Activated CD4-positive, alpha-beta memory T cell treated with anti-CD3 and anti-CD28 coated beads for 36 hours (primary cell): ENCODE measurements around the gene NFATC3. TPM values are rescaled to one million over a fixed set of nuclear protein-coding genes. Genes with fewer than 3 reads are reported as not detected.
"Not testable (repeated sequence)": the region's sequence is repeated elsewhere in the genome, so short reads cannot be mapped to it uniquely, and the experiment has no call there.

Experiments used
- CTCF ChIA-PET: fragments of 350-600 bp; sonication (Branson Sonifier 250); formaldehyde crosslinking; loops from one replicate; lab custom pipeline; 2021; ENCODE audit warnings: antibody characterized with exemption, inconsistent platforms; lab: Charles Lee
- POLR2A ChIA-PET: fragments of 350-600 bp; sonication (Branson Sonifier 250); formaldehyde crosslinking; loops from one replicate; lab custom pipeline; 2021; ENCODE audit warnings: antibody characterized with exemption; lab: Charles Lee
- DNase-seq: peaks from one replicate; pipeline ENCODE4 v3.0.0-alpha.2; 2020
- H3K27ac Mint-ChIP-seq: one replicate; pipeline ENCODE4 v1.8.0; 2021; ENCODE audit warnings: mixed read lengths
- H3K27me3 Mint-ChIP-seq: one replicate; pipeline ENCODE4 v1.8.0; 2021; ENCODE audit warnings: mixed read lengths
- H3K36me3 Mint-ChIP-seq: one replicate; pipeline ENCODE4 v1.8.0; 2021; ENCODE audit warnings: mixed read lengths
- H3K4me1 Mint-ChIP-seq: one replicate; pipeline ENCODE4 v1.8.0; 2021; ENCODE audit warnings: low read depth, mixed read lengths
- H3K4me3 Mint-ChIP-seq: one replicate; pipeline ENCODE4 v1.8.0; 2021; ENCODE audit warnings: mild to moderate bottlenecking, mixed read lengths
- H3K9me3 Mint-ChIP-seq: one replicate; pipeline ENCODE4 v1.8.0; 2021; ENCODE audit warnings: mixed read lengths
- intact Hi-C: fragments of 100-400 bp; cut with micrococcal nuclease; formaldehyde crosslinking; loops from one replicate; pipeline ENCODE4 v1.15.1; 2023
- total RNA-seq, 2 experiments: library from RNA; stranded (reverse); gene quantifications; one replicate each; pipeline ENCODE4 v1.2.3, GENCODE V29; 2021

Gene NFATC3
- total RNA-seq, 2 experiments from 2014 or later: 83.4 to 85.2 TPM

DNA sequence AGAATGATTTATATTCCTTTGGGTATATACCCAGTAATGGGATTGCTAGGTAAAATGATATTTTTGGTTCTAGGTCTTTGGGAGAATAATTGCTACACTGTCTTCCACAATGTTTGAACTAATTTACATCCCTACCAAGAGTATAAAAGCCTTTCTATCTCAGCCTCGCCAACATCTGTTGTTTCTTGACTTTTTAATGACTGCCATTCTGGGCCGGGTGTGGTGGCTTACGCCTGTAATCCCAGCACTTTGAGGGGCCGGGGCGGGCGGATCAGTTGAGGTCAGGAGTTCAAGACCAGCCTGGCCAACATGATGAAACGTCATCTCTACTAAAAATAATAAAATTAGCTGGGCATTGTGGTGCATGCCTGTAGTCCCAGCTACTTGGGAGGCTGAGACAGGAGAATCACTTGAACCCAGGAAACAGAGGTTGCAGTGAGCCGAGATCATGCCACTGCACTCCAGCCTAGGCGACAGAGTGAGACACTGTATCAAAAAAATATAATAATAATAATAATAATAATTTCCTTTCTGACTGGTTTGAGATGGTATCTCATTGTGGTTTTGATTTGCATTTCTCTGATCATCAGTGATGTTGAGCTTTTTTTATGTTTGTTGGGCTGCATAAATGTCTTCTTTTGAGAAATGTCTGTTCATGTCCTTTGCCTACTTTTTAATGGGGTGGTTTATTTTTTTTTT is 22.2 kb downstream of the NFATC3 start:
- H3K27me3 Mint-ChIP-seq, POLR2A ChIA-PET, DNase-seq, H3K27ac Mint-ChIP-seq, H3K4me3 Mint-ChIP-seq, intact Hi-C loops: not testable (repeated sequence)
- H3K4me1 Mint-ChIP-seq: peaks cover 78% of the 10 kb centered on the region
- CTCF ChIA-PET: interaction anchor here (1.0 to 2.5 kb wide), 2 partner anchors 12 to 13 kb away, joined by 6 to 8 read pairs; no protein-coding TSS in a partner anchor
- peaks cover 43% of the 10 kb centered on the region for H3K9me3 Mint-ChIP-seq
- peaks cover 41% of the 10 kb centered on the region for H3K36me3 Mint-ChIP-seq

DNA sequence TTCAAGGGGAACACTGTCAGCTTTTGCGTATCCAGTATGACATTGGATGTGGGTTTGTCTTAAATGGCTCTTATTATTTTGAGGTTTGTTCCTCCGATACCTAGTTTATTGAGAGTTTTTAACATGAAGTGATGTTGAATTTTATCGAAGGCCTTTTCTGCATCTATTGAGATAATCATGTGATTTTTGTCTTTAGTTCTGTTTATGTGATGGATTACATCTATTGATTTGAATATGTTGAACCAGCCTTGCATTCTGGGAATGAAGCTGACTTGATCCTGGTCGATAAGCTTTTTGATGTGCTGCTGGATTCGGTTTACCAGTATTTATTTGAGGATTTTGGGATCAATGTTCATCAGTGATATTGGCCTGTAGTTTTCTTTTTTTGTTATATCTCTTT is 24.0 kb downstream of the NFATC3 start:
- H3K4me3 Mint-ChIP-seq, intact Hi-C loops, H3K27ac Mint-ChIP-seq, H3K27me3 Mint-ChIP-seq, DNase-seq: not testable (repeated sequence)
- ChIA-PET POLR2A (interaction anchor here (0.6 kb wide), 1 partner anchor 28 kb away, joined by 3 read pairs; no protein-coding TSS in a partner anchor), CTCF (interaction anchor here (2.3 to 2.5 kb wide), 2 partner anchors 10 to 15 kb away, joined by 8 to 11 read pairs; no protein-coding TSS in a partner anchor)
- Mint-ChIP-seq H3K9me3 (peaks cover 43% of the 10 kb centered on the region), H3K36me3 (peaks cover 37% of the 10 kb centered on the region), H3K4me1 (peaks cover 79% of the 10 kb centered on the region)

DNA sequence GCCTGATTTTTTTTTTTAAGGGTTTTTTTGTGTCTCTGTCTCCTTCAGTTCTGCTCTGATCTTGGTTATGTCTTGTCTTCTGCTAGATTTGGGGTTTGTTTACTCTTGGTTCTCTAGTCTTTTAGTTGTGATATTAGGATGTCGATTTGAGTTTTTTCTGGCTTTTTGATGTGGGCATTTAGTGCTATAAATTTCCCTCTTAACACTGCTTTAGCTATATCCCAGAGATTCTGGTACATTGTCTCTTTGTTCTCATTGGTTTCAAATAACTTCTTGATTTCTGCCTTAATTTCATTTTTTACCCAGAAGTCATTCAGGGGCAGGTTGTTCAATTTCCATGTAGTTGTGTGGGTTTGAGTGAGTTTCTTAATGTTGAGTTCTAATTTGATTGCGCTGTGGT is 25.4 kb downstream of the NFATC3 start:
- DNase-seq, POLR2A ChIA-PET, H3K27me3 Mint-ChIP-seq, H3K4me3 Mint-ChIP-seq, intact Hi-C loops: not testable (repeated sequence)
- peaks cover 78% of the 10 kb centered on the region for H3K4me1 Mint-ChIP-seq
- peaks cover 30% of the 10 kb centered on the region for H3K36me3 Mint-ChIP-seq
- CTCF ChIA-PET: interaction anchor here (1.2 to 2.3 kb wide), 2 partner anchors 17 kb away, joined by 6 to 11 read pairs; no protein-coding TSS in a partner anchor
- peak overlapping the region; percentile 47 for H3K27ac Mint-ChIP-seq
- H3K9me3 Mint-ChIP-seq: peaks cover 35% of the 10 kb centered on the region

DNA sequence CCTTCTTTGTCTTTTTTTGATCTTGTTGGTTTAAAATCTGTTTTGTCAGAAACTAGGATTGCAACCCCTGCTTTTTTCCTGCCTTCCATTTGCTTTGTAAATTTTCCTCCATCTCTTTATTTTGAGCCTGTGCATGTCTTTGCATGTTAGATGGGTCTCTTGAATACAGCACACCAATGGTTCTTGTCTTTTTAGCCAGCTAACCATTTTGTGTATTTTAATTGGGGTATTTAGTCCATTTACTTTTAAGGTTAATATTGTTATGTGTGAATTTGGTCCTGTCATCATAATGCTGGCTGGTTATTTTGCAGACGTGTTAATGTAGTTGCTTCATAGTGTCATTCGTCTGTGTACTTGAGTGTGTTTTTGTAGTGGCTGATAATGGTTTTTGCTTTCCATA is 26.2 kb downstream of the NFATC3 start:
- CTCF ChIA-PET: interaction anchor here (0.8 to 1.2 kb wide), 2 partner anchors 17 to 295 kb away, joined by 3 to 6 read pairs; no protein-coding TSS in a partner anchor
- H3K4me1 Mint-ChIP-seq: peaks cover 82% of the 10 kb centered on the region
- no peak overlapping the region for H3K4me3 Mint-ChIP-seq
- DNase-seq: no peak
- intact Hi-C loops: no loop called here
- H3K27me3 Mint-ChIP-seq: no peaks in the 10 kb centered on the region
- H3K27ac Mint-ChIP-seq: peak overlapping the region; percentile 5
- POLR2A ChIA-PET: no interaction called here
- H3K36me3 Mint-ChIP-seq: peaks cover 30% of the 10 kb centered on the region
- peaks cover 35% of the 10 kb centered on the region for H3K9me3 Mint-ChIP-seq

DNA sequence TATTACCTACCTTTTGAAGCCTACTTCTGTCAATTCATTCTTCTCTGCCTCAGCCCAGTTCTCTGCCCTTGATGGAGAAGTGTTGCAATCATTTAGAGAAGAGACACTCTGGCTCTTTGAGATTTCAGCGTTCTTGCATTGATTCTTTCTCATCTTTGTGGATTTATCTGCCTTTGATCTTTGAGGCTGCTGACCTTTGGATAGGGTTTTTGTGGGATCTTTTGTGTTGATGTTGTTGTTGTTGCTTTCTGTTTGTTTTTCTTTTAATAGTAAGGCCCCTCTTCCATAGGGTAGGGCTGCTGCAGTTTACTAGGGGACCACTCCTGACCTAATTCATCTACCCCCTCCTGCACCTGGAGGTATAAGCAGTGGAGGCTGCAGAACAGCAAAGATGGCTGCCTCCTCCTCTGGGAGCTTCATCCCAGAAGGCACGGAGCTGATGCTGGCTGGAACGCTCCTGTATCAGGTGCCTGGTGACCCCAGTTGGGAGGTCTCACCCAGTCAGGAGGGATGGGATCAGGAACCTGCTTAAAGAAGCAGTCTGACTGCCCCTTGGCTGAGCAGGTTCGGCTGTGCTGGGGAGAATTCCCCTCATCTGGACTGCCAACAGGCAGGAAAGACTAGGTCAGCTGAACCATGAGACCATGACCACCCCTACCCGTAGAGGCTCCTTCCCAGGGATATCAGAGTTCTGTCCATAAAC is 28.0 kb downstream of the NFATC3 start:
- POLR2A ChIA-PET: no interaction called here
- CTCF ChIA-PET: interaction anchor here (0.7 to 1.7 kb wide), 2 partner anchors 19 to 103 kb away, joined by 4 read pairs; no protein-coding TSS in a partner anchor
- no peak for DNase-seq
- Mint-ChIP-seq H3K27ac (no peak overlapping the region), H3K36me3 (peaks cover 30% of the 10 kb centered on the region), H3K27me3 (no peaks in the 10 kb centered on the region), H3K4me1 (peaks cover 84% of the 10 kb centered on the region), H3K4me3 (no peak overlapping the region), H3K9me3 (peaks cover 31% of the 10 kb centered on the region)
- intact Hi-C loops: no loop called here

DNA sequence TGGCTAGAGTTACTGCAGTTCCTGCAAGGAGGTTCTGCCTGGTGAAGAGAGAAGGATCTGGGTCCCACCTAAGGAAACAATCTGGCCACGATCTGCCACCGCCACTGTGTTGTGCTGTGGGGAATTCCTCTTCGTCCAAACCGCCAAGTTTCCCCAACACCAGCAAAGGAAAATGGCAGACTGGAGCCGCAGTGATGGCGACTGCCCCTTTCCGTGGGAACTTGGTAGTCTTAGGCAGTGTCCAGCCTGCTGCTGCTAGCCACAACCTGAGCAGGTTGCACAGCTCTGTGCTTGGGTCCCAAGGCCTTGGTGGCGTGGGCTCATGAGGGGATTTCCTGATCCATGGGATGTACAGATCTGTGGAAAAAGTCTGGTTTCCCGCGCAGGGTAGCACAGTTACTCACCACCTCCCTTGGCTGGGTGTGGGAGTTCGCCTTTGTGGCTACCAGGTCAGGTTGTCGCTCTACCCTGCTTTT is 28.6 kb downstream of the NFATC3 start:
- H3K4me3 Mint-ChIP-seq: no peak overlapping the region
- ChIA-PET CTCF (interaction anchor here (1.7 kb wide), 1 partner anchor 20 kb away, joined by 4 read pairs; no protein-coding TSS in a partner anchor), POLR2A (no interaction called here)
- H3K9me3 Mint-ChIP-seq: peaks cover 26% of the 10 kb centered on the region
- no peaks in the 10 kb centered on the region for H3K27me3 Mint-ChIP-seq
- H3K36me3 Mint-ChIP-seq: peaks cover 27% of the 10 kb centered on the region
- H3K4me1 Mint-ChIP-seq: peaks cover 84% of the 10 kb centered on the region
- H3K27ac Mint-ChIP-seq: no peak overlapping the region
- DNase-seq: no peak
- intact Hi-C loops: no loop called here

DNA sequence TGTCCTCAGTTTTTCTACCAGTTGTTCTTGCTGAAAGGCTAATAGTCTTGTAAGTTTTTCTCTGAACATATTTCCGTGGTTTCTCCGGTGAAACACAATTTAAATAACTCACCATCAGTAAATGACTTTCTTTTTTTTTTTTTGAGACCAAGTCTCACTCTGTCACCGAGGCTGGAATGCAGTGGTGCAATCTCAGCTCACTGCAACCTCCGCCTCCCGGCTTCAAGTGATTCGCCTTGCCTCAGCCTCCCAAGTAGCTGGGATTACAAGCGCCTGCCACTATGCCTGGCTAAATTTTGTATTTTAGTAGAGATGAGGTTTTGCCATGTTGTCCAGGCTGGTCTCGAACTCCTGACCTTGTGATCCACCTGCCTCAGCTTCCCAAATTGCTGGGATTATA is 29.8 kb downstream of the NFATC3 start:
- POLR2A ChIA-PET, intact Hi-C loops, DNase-seq, H3K4me3 Mint-ChIP-seq, CTCF ChIA-PET, H3K27me3 Mint-ChIP-seq, H3K27ac Mint-ChIP-seq: not testable (repeated sequence)
- H3K36me3 Mint-ChIP-seq: peaks cover 16% of the 10 kb centered on the region
- H3K9me3 Mint-ChIP-seq: peaks cover 15% of the 10 kb centered on the region
- H3K4me1 Mint-ChIP-seq: peaks cover 85% of the 10 kb centered on the region

DNA sequence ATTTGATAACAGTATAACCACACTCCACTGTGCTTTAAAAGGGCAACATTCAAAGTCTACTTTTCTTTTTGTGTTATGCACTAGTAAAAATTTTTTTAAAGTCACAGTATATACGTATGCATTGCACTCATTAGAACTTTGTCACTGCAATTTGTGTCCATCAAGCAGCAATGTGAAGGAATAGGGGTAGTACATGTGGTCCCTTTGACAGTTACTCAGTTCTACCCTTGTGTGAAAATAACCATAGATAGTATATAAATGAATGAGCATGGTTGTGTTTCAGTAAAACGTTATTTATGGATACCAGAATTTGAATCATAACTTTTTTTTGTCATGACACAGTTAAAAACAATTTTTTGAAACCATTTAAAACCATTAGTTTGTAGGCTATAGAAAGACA is 30.7 kb downstream of the NFATC3 start:
- intact Hi-C loops: loop anchor here (1.0 to 2.0 kb wide), 2 partner anchors 22 to 29 kb away; no protein-coding TSS in a partner anchor
- DNase-seq: no peak
- H3K9me3 Mint-ChIP-seq: peaks cover 10% of the 10 kb centered on the region
- POLR2A ChIA-PET: no interaction called here
- no peak overlapping the region for H3K4me3 Mint-ChIP-seq
- H3K27me3 Mint-ChIP-seq: no peaks in the 10 kb centered on the region
- H3K4me1 Mint-ChIP-seq: peaks cover 87% of the 10 kb centered on the region
- CTCF ChIA-PET: interaction anchor here (2.6 kb wide), 1 partner anchor 22 kb away, joined by 21 read pairs; no protein-coding TSS in a partner anchor
- H3K36me3 Mint-ChIP-seq: peaks cover 12% of the 10 kb centered on the region
- peak overlapping the region; percentile 24 for H3K27ac Mint-ChIP-seq

DNA sequence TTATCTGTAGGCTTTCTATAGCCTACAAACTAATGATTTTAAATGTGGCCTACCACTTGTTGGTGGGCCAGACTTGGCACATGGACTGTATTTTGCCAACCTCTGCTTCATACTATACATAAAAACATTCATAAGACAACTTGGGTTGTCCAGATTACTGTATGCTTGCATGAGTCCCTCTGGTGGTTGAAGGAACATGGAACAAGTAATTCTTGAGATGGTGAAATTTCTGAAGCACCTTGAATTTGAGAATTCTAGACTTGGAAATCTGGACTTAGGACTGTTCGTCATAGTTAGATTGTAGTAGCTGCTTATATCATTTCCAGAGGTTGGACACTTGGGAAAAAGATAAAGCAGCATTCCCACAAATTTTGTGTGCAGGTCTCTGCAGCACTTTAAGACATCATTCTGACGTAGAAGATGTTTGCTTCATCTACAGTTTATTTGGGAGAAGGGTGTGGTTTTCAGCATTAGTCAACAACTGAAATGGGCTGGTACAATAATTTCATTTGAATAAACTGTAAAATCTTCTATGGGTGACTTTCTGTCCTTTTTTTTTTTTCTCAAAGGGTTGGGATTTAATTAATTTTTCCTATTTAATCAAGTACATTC is 31.2 kb downstream of the NFATC3 start:
- no peak for DNase-seq
- H3K36me3 Mint-ChIP-seq: peaks cover 7% of the 10 kb centered on the region
- peaks cover 4% of the 10 kb centered on the region for H3K9me3 Mint-ChIP-seq
- ChIA-PET POLR2A (no interaction called here), CTCF (interaction anchor here (0.8 to 2.6 kb wide), 4 partner anchors 12 to 31 kb away, joined by 3 to 21 read pairs (median 6); partner anchors contain the start of gene NFATC3)
- intact Hi-C loops: loop anchor here (1.0 to 2.0 kb wide), 2 partner anchors 22 to 30 kb away; no protein-coding TSS in a partner anchor
- H3K27ac Mint-ChIP-seq: peak overlapping the region; percentile 33
- H3K27me3 Mint-ChIP-seq: no peaks in the 10 kb centered on the region
- peaks cover 85% of the 10 kb centered on the region for H3K4me1 Mint-ChIP-seq
- H3K4me3 Mint-ChIP-seq: no peak overlapping the region

DNA sequence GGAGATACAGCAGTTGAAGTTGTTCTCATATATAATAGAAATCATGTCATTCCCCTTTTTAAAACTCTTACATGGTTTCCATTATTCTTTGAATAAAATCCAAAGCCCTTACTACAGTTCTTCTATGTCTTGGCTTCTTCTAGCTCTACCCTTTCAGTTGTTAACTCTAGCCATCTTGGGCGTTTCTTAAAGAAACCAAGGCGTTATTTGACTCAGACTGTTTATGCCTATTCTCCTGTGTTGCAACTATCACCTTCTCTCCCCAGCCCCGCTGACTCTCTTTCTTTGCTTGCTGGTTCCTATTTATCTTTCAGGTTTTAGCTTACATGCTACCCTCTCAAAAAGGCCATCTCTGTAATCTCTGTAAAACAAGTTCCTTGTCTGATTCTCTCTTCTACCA is 32.7 kb downstream of the NFATC3 start:
- H3K27me3 Mint-ChIP-seq: no peaks in the 10 kb centered on the region
- DNase-seq: no peak
- H3K4me3 Mint-ChIP-seq: no peak overlapping the region
- H3K9me3 Mint-ChIP-seq: no peaks in the 10 kb centered on the region
- ChIA-PET CTCF (interaction anchor here (1.3 to 2.6 kb wide), 5 partner anchors 9 to 111 kb away, joined by 3 to 21 read pairs (median 8); partner anchors contain the start of gene NFATC3), POLR2A (interaction anchor here (1.8 kb wide), 1 partner anchor 33 kb away, joined by 6 read pairs; the partner anchor contains the start of gene NFATC3)
- no peak overlapping the region for H3K27ac Mint-ChIP-seq
- intact Hi-C loops: loop anchor here (2.0 kb wide), 1 partner anchor 31 kb away; no protein-coding TSS in a partner anchor
- peaks cover 87% of the 10 kb centered on the region for H3K4me1 Mint-ChIP-seq
- H3K36me3 Mint-ChIP-seq: peaks cover 4% of the 10 kb centered on the region

DNA sequence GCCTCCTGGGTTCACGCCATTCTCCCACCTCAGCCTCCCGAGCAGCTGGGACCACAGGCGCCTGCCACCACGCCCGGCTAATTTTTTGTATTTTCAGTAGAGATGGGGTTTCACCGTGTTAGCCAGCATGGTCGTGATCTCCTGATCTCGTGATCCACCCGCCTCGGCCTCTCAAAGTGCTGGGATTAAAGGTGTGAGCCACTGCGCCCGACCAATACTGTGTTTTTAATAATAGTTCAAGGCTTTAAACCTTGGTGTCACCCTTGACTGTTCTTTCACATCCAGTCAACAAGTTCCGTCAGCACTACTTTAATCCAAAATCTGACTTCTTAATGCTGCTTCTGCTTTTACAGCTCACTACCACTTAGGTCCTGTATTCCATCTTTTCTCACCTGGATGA is 33.8 kb downstream of the NFATC3 start:
- H3K4me3 Mint-ChIP-seq, H3K27me3 Mint-ChIP-seq, H3K36me3 Mint-ChIP-seq, intact Hi-C loops, H3K27ac Mint-ChIP-seq, DNase-seq, H3K9me3 Mint-ChIP-seq, POLR2A ChIA-PET: not testable (repeated sequence)
- H3K4me1 Mint-ChIP-seq: peaks cover 76% of the 10 kb centered on the region
- CTCF ChIA-PET: interaction anchor here (0.6 to 2.3 kb wide), 6 partner anchors 10 to 171 kb away, joined by 3 to 8 read pairs (median 3); no protein-coding TSS in a partner anchor
